Activated CD4-positive, alpha-beta T cell treated with anti-CD3 and anti-CD28 coated beads for 4 hours (primary cell): ENCODE measurements around the gene IL25.
"Not testable (repeated sequence)": the region's sequence is repeated elsewhere in the genome, so short reads cannot be mapped to it uniquely, and the experiment has no call there.

ENCODE experiments used
- DNase-seq, 2 donors: peaks; one replicate each; pipeline ENCODE4 v3.0.0-alpha.2; 2020

Gene IL25

DNA sequence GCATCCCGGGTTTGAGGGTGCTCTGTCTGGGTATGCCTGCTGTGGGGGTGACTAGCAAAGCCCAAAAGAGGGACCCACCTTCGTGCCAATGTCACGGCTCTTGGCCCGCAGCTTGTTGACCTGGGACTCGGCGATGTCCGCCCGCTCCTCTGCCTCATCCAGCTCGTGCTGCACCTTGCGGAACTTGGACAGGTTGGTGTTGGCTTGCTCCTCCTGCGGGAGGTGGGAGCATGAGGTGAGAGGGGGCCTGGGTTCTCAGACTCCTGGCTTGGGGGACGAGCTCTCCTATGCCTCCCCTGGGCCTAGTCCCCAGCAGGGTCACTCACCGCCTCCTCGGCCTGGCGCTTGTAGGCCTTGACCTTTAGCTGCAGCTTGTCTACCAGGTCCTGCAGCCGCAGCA, 41.1 kb downstream of the IL25 start:
- DNase-seq: no peak

DNA sequence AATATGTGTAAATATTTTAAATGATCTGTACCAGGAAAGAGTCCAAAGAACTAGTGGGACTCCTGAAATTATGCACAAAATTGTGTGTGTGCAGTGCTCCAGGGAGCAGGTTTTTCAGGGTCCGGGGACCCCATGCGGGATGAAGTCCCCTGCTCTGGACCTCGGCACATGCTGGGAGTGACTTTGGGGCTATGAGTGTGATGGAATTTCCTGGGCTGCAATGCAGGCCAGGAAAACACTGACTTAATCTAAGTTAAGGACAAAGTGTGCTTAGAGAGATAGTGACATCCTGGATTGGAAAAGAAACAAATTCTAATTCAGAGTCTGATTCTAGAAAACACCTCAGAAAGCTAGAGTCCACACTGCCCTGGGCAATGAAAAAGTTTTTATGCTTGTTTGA, 41.6 kb downstream of the IL25 start:
- DNase-seq: no peak

DNA sequence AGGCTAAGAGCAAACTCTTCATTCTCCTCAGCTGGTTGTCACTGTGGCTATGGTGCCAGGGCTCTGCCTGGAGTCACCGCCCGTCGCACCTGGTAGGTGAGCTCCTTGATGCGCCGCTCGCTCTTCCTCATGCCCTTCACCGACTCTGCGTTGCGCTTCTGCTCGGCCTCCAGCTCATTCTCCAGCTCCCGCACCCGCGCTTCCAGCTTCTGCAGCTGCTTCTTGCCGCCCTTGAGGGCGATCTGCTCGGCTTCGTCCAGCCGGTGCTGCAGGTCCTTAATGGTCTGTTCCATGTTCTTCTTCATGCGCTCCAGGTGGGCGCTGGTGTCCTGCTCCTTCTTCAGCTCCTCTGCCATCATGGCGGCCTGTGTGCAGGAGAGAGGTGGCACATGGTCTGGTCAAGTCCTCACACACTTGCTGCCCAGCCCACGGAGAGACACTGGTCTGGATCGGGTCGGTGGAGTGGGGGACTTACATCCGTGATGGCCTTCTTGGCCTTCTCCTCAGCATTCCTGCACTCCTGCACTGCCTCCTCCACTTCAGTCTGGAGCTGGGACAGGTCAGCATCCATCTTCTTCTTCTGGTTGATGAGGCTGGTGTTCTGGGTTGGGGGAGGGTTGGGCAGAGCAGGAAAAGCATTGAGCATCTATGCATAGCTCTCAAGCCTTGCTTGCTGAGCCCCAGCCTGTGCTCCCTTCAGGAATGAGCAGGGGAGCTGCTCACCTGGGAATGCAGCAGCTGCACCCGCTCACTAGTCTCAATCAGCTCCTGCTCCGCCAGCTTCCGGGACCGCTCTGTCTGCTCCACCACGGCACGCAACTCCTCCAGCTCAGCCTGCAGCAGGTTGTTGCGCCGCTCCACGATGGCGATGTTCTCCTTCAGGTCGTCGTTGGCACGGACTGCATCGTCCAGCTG, 42.6 kb downstream of the IL25 start:
- no peak for DNase-seq

DNA sequence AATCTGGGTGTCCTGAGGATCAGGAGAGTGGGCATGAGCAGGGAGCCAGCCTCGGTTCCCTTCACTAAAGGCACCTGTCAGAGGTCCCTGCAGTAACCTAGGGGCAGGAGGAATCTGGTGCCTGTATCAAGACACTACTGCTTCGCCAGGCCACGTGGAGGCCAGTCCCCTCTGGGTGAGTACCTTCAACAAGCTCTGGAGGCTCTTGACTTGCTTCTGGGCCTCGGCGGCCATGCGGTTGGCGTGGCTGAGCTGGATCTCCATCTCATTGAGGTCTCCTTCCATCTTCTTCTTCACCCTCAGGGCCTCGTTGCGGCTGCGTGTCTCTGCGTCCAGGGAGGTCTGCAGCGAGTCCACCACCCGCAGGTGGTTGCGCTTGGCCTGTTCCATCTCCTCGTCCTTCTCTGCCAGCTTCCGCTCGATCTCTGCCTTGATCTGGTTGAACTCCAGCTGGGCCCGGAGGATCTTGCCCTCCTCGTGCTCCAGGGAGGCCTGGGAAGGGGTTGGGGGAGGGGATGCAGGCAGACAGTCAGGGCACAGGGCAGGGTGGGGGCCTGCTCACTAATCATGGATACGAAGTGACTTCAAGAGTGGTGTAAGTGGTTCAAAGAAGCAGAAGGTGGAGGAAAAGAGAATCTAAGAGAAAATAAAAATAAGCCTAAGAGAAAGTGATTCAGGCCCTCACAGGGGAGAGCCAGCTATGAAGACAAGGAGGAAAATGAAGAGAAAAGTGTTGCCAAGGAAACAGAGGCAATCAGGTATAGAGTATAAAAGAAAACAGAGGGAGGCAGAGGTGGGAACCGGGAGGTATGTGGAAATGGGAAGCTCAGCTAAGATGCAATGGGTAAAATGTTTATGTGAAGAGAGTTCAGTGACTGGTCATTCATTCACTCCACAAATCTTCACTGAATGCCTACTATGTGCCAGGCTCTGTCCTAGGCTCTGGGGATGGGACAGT, 43.5 kb downstream of the IL25 start:
- DNase-seq: no peak

DNA sequence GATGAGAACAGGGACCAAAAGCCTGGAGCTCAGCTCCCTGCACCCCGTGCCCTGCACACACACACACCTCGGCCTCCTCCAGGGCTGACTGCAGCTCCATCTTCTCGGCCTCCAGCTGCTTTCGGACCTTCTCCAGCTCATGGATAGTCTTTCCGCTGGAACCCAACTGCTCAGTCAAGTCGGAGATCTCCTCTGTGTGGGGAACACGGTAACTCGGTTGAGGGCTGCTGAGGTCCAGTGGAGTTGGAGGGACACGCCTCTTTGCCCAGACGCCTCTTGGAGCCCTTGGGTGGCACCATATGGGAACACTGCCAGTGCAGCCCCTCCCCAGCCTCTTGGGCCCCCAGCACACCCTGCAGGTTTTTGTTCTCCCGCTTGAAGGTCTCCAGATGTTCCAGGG, 44.2 kb downstream of the IL25 start:
- no peak for DNase-seq

DNA sequence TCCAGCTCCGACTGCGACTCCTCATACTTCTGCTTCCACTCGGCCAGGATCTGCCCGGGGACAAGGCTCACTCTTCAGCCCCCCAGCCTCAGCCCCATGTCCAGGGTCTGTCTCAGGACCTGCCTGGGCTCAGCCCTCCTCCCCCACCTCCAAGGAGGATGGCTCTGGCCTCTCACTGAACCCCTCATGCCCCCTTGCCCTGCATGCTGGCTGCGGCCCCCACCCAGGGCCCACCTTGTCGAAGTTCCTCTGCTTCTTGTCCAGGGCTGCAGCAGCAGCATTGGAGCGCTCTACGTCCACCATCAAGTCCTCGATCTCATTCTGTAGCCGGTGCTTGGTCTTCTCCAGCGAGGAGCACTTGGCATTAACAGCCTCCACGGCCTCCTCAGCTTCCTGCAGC, 44.7 kb downstream of the IL25 start:
- DNase-seq: not testable (repeated sequence)

DNA sequence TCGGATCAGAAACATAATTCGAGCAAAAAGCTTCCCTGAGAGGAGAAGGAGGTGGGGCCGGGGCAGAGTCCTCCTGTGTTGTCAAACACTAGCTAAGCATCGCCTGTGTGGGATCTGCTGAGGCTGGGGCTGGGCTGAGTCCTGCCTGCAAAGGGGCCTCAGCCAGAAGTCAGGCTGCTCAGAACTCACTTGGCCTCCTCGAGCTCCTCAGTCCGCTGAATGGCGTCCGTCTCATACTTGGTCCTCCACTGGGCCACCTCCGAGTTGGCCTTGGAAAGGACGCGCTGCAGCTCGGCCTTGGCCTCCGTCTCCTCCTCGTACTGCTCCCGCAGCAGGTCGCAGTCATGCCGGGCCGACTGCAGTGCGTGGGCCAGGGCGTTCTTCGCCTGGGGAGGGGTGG, 45.4 kb downstream of the IL25 start:
- no peak for DNase-seq

DNA sequence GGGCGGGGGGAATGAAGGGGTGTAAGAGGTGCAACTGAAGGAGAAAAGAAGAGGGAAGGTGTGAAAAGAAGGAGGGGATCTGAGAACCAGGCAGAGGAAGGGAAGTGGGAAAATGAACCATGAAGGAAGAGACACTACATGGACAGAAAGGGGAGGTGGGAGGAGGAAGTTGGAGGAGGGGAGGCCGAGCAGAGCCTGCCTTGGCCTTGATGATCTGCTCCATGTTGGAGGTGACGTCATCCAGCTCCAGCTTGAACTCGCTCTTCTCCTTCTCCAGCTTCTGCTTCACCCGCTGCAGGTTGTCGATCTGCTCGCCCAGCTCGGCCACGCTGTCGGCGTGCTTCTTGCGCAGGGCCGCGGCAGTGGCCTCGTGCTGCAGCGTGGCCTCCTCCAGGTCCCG, 47.0 kb downstream of the IL25 start:
- not testable (repeated sequence) for DNase-seq

DNA sequence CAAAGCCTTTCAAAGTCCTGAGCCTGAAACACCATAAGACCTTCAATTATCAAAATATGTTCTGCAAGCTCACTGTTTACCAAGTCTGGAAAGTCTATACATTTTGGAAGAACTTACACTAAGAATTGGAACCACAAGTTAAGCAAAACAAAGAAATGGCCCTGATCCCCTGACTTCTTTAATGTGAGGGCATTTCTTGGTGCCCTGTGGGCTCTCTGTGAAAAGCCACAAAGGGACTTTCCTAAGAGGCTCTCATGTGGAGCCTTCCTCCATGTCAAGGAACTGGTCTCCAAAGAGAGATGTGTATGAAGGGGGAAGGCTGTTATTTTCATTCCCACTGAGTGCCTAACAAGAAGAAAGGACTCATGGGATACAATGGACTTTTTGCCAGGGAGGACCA, 49.0 kb downstream of the IL25 start:
- no peak for DNase-seq

DNA sequence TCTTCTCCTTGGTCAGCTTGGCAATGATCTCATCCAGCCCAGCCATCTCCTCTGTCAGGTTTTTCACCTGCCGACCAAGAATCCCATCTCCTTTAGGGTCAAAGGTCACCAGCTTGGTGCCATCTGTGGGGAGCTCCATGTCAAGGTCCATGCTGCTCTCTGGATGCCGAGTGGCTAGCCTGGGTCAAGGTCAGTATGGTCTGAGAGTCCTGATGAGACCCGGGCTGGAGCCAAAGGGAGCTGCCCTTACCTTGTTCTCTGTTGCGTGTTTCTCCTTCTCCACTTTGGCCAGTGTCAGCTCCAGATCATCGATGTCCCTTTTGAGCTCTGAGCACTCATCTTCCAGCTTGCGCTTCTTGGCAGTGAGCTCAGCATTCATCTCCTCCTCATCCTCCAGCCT, 51.0 kb downstream of the IL25 start:
- no peak for DNase-seq

DNA sequence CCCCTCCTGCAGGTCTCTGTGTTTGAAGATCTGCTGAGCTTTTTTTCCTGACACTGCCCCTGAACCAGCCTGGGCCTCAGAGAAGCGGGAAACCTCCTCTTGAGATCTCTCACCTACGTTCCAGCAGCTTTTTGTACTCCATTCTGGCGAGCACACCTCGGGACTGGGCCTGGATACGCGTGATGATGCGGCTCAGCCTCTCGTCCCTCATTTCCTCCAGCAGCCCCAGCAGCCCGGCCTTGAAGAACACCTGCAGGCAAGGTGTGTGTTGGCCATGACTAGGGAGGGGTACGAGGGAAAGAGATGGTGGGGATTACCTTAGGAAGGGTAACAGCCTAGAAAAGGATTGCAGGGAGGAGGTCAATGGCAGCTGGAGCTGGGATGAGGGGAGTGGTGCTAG, 52.6 kb downstream of the IL25 start:
- no peak for DNase-seq

DNA sequence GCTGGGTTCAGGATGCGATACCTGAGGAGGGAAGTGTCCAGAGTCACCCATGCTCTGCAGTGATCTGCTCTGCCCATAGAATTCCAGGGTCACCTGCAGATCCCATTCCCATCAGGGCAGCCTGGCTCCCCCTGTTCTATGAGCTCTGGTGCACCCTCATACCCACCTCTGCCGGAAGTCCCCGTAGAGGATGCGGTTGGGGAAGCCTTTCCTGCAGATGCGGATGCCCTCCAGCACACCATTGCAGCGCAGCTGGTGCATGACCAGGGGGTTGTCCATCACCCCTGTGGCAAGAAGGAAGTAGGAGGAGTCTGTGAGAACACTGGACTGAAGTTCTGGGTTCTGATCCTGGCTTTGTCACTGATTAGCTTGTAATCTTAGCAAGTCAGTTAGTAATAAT, 53.2 kb downstream of the IL25 start:
- DNase-seq: not testable (repeated sequence)
